HTERT RPE-1 (cell line): ENCODE data around the gene WNT9A.

Source experiments
- in situ Hi-C: fragments of 300-500 bp; cut with MboI; formaldehyde crosslinking; loops from 4 replicates; pipeline ENCODE4 v1.14.3; 2020; ENCODE audit warnings: low sequenced_read_pairs

WNT9A gene

DNA sequence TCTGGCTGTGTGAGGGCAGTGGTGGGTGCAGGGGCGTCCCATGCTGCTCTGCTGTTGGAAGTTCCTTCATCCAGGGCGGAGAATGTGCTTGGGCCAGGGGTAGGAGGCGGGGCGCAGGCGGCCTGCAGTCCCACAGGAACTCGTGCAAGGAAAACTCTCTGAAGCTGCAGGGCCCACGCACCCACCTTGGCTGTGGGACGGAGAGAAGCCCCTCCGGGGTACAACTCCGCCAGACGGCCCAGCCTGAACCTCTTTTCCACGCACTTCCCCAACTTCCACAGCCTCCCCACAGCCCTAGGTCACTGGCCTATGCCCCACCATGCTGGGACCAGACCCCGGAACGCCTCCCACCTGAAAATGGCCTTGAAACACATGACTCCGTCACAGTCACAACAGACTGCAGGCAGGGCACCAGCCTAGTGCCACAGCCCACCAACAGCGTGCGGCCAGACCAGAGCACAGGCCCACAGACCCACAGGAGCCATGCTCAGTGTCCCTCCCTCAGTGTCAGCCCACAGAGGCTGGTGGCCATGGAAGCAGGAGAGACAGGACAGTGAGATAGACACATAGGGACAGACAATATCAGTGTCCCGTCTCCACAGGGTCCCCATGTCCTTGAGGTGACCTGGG lies 47.8 kb downstream of the WNT9A start:
- in situ Hi-C loops: no loop called here

DNA sequence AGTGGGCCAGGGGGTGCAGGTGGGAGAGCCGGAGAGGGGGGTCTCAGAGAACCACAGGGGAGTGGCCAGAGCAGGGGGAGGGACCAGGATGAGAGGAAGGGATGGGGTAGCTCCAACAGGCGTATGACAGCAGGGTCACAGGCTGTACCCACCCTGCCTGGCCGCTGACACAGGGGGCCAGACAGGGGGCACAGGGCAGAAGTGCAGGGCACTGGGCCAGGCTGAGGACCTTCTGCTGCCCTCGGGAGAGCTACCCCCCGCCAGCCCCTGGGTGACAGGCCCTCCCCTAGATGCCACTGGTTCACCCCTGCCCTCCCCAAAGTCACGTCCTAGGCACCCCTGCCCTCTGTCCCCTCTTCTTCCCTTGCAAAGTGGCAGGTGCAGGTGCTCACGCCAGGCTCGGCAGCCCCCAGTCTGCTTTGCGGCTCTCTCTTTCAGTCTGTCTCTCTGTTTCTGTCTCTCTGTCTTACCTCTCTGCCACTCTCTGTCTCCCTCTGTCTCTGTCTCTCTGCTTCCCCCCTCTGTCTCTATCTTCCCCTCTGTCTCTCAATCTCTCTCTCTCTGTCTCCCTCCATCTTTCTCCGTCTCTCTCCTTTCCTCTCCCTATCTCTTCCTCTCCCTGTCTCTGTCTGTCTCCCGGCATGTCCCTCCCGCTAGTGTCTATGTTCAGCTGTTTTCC lies 48.5 kb downstream of the WNT9A start:
- in situ Hi-C loops: no loop called here

DNA sequence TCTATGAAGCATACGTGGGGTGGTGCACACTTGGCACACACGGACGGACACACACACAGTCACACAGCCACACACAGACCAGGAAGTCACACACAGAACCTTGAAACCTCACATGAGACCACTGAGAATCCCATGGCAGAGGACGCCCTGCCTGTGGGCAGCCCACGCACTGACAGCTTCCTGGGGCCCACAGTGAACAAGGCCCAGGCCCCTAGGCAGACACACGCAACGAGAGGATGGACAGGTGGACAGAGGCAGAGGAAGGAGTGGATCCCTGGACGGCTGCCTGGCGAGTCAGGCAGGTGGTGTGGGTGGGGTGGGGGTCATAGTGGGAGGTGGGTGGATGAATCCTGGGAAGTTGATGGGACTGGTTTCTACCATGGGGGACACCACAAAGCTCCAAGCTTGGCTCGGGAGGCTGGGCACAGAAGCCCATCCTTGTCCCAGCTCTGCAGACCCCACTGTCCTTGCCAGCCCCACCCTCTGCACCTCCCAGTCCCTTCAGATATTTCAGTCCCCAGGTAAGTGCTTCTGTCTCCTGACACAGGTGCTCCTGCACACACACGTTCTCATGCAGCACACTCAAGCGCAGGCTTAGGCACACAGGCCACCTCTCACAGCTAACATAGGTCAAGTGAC lies 49.1 kb downstream of the WNT9A start:
- in situ Hi-C loops: no loop called here

DNA sequence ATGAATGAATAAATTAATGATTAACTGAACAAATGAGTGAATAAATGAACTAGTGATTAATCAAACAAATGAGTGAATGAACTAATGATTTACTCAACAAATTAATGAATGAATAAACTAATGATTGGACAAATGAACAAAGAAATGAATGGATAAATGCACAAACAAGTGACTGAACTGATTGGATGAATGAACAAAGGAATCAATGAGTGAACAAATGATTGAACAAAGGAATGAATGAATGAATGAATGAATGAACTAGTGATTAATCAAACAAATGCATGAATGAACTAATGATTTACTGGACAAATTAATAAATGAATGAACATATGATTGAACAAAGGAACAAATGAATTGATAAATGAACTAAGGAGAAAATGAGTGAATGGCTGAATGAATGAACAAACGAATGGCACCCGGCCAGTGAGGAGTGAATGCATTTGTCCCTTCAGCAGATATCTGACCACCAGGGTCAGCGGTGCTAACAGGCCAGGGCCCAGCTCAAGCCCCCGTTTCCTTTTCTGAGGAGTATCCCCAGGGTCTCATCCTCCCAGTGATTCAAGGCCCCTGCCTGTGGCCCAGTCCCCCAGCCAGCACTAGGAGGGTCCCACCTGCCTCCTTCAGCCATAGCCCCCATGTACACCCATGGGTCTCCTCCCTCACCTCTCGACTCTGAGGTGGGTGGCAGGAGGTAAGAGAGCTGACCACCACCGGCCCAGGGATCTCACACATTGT lies 49.9 kb downstream of the WNT9A start:
- in situ Hi-C loops: no loop called here

DNA sequence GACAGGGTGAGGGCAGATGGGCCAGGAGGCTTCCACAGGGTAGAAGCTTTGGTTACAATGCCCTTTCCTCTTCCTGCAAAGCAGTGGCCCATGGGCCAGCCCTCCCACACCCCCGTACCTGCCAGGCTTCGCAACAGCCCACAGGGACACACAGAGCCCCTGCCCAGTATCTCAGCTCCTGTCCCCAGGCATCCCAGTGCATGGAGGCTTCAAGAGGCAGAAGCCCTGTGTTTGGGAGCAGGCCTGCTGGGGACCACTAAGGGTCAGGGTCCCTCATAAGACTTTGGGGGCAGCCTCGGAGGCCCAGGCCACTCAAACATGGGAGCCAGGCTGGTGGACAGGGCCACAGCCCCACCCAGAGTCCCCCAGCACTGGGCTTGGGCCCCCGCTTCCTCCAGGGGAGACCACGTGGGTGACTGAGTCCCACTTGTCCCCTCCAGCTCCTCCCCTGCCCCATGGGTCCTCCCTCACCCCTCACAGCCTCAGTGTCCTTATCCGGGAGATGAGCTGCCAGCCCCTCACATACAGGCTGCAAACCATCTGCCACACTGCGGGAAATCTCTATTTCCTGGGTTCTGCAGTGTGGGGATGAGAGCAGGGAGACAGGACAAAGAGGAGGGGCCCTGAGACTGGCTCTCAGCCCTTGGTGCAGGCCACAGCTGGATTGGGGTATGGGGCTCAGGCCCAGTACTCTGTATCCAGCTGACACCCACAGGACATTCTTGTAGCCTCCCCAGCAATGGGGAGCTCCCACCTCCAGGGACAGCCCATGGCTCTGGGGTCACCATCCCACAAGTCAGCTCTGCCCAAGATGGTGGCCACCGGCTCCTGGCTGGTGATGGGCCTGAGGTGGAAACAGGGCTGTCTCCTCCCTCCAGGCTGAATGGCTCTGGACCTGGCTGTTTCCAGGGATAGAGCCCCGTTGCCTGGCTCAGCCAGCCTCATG lies 50.7 kb downstream of the WNT9A start:
- in situ Hi-C loops: no loop called here

DNA sequence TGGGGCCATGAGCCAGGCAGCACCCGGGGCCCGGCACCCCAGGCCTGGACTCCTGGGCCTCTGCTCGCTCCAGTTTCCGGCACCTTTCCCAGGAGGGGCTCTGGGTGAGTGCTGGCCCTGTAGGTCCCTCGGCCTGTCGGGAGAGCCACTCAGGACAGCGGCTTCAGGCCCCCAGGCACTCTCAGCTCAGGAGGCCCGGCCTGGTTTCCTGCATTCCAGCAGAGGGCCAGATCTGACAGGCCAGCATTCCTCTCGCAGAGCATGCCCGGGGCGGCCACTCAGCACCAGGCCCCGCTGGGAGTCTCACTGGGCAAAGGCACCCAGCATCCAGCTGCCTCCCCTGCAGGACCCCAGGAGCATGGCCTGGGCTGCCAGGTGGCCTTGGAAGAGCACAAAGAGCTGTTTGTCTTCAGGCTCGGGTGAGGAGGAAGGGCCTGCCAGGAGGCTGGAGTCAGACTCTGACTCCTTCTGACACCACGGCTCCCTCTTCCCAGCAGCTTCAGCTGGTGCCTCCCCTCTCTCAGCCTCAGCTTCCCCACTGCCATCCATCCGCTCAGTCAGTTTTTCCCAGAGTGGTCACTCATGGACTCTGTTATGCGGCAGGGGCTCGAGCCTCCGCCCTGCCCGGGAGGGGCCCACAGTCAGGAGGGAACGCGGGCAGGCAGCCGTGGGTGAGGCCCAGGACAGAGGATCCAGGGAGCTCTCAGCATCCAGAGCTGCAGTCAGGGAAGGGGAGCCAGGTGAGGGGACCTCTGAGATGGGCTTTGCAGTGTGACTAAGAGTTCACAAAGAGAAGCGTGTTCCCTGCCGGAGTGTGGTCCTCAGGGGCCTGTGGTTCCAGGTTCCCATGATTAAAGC lies 51.7 kb downstream of the WNT9A start:
- in situ Hi-C loops: no loop called here

DNA sequence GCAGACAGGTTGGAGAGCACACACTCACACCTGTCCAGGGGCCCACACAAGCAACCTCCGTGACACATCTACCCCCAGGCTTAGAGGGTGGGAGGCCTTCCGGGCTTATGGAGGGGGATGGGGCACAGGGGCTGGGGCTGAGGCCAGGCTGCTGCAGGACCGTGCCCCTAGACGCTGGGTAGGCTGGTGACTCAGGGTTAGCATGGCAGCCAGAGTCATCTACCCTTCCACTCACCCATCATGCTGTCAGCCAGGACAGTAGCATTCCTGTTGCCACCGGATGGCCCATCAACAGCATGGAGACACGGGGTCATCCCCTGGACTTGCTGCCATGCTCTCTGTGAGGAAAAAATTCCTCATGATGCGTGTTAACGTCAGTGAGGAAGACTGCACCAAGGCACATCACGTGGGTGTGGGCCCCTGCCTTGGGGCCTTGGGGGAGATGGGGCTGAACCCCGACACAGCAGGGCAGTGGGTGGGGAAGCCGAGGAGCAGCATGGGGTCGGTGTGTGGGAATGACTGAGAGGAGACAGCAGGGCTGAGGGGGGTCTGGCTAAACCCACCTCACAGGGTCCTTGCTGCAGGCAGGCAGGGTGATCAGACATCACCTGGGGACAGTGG lies 52.8 kb downstream of the WNT9A start:
- in situ Hi-C loops: no loop called here

DNA sequence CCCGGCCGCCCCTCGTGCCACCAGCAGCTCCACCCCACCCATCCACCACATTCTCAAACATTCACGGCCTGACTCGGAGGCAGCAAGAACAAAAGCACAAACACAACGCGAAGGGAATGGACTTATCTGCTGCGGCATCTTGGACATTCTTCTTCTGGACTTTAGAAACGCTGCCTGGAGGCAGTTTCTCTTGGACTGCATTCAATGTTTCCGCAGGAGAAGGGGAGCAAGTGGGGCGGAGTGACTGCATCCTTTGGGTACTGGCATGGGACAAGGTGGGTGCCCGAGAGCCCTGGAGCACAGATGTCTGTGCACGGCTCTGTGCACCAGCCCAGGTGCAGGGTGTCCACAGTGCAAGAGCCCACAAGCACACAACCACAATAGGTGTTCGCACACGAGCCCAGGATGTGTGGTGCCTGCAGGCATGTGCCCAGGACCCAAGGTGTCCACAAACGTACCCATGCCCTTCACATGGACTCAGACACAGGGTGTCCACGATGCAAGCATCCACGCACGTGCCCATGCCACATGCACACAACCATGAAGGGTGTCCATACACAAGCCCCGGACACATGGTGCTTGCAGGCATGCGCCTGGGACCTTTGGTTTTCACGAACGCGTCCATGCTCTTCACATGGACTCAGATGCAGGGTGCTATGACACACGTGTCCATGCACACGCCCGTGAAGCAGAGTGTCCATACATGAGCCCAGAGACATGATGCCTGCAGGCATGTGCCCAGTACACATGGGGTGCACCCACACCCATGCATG lies 53.6 kb downstream of the WNT9A start:
- in situ Hi-C loops: no loop called here

DNA sequence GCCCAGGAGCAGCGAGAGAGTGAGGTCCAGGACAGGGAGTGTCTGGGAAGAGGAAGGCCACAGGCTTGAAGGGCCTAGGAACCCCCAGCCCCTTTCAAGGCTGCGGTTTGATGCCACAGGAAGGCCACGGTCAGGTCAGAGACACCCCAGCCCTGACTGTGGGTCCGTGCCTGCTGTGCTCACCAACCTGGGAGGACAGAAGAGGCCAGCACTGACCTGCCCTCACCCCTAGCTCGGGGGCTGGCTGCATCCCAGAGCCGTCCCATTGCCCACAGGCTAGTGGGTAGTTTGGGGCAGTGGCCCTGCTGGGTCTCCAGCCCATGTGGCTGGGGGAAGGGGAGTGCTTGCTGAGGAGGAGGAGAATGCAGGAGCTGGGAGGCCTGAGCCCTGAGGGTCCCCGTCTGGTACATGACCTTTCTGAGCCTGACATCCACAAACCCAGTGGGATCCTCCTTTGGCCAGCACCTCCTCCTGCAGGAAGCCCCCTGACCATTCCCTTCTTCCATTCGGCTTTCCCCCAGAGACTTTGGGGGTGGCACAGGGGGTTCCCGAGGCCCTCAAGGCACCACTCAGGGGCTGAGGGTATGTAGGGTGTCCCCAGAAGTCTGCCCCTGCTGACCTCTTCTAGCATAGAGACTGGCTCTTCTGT lies 54.3 kb downstream of the WNT9A start:
- in situ Hi-C loops: no loop called here

DNA sequence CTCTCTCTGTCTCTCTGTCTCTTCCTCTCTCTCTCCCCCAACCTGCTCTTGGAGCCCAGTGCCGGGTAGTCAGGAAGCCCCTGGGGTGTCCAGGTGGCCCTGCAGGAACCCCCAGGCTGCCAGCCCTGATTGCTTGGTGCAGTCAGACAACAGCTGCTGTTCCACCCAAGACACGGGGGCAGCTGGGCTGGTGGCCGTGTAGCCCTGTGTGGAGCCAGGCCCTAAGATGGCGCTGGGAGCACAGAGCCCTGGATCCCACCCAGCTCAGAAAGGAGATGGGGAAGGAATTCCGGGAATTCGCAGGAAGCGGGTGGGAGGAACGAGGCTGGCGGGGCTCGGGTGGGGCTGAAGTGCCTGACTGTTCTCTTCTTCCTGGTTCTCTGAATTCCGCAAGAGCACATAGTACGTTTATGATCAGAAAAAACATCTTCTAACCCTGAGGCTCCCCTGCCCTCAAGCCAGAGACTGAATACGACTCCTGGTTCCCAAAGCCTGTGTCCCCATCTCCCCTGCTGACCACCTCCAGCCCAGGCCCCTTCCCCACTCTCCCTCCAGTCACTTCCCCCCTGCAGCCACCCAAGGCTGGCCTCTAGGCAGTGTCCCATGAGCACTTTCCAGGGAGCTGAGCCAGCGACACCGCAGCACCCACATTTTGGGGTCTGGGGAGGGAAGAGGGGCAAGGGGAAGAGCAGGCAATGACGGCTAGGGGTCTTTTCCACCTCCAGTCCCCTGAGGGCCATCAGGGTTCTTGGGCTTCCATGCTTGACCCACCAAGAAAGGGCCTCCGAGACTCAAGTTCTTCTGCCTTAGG lies 55.0 kb downstream of the WNT9A start:
- in situ Hi-C loops: no loop called here

DNA sequence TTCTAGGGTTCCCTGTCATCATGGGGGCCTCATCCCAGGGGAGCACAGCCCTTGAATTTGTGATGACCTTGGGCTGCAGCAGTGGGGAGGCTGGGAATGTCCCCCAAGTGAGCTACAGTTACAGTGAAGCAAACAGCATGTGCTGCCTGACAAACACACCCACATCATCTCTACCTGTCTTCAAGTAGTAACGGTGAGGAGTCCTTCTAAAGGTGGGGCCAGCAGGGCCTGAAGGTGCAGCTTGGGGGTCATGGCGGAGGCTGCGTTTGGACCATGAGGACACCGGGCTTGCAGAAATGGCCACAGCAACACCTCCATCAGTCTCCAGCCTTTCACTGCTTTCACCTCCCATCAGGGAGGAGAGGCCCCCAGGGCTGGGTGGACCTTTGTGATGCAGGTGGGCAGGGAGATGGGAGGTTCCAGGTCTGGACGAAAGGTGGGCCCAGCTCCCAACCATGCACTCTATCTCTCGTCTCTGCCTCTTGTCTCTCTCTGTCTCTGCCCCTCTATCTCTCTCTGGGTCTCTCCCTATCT lies 55.7 kb downstream of the WNT9A start:
- in situ Hi-C loops: no loop called here

DNA sequence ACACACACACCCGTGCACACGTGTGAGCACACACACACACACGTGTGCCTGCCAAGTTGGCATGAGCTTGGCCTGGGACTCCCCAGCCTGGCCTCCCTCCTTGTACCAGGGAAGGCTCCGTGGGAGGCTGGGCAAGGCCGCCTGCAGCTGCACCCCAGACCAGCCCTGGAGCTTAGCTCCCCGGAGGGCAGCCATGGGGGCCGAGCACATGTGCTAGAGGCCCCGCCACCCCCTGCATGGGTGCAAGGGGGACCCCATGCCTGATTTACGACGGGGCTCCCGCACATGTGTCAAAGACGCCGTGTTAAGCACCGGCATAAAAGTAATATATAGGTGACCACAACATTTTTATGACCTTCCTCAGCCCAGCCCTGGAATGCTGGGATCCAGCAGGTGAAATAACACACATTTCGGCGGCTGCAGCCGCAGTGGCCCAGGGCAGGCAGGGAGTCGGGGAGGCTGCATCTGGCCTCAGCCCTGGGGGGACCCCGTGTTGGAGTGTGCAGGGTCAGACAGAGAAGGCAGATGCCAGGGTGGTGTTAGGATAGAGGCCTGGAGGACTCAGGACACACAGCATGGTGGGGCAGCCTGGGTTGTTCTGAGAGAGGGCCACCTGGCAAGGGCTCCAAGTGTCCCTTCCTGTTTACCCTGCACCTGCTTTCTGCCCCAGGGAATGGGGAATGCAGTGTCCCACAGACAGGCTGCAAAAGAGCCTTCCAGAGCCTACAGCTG lies 56.3 kb downstream of the WNT9A start:
- in situ Hi-C loops: no loop called here

DNA sequence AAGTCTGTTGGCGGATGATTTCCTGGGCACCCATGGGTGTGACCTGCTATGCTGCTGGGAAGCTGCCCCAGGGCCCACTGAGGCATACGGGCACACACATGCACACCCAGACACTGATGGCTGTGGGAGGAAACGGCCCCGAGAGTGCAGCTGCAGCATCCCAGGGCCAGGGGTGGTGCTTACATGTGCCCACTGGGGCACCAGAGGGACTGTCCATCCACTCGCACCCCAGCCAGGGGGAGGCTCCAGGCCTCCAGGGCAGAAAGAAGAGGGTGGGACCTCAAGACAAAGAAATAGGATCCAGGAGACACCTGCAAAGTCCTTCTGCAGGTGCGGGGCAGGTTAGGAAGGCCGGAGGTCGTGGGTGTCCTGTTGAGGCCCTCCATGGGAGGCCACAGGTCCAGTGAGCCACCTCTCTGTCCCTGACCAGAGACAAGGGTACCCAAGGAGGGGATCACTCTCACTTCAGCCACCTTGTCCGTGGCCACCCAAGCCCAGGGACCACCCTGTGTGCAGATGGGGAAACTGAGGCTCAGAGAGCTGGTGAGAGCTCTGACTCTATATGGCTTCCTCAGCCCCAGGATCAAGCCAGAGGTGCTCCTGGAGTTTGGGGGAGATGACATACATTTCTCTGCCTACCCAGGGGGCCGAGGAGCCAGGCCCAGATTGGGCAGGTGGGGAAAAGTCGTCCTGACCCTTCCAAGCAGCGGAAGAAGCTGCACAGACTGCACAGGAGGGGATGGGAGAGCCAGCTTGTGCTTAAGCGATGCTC lies 57.1 kb downstream of the WNT9A start:
- in situ Hi-C loops: no loop called here

DNA sequence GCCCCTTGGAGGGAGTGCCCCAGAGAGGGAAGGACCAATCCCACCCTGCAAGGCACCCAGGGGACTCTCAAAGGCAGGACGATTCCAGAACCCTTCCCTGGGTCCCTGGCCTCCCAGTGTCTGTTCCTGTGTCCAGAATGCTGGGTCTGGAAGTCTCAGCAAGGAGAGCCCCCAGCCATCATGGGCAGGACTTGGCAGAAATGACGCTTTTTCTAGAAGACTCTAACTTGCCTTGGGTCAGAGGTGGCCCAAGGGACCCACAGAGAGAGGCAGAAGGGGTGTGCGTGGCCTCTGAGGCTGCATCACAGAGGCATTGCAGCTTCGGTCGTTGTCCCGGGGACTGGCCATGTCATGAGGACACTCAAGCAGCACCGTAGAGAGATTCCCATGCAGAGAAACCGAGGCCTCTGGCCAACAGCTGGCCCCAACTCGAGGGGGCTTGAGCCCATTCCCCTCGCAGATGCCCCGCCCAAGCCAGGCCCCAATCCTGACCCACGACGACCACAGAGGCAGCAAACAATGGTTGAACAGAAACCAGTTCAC lies 57.8 kb downstream of the WNT9A start:
- in situ Hi-C loops: no loop called here
